Naive thymus-derived CD4-positive, alpha-beta T cell (primary cell): Measurements from ENCODE around the gene AMHR2. TPM values are rescaled to one million over a fixed set of nuclear protein-coding genes. Genes with fewer than 3 reads are reported as not detected.
A peak's percentile ranks its signal among the peaks of the same experiment; 100 is the strongest.

ENCODE experiments used
- ATAC-seq: fragments of 150-1000 bp; cut with Tn5 transposase; 2 replicates; pipeline ENCODE4 v1.10.0; 2021; ENCODE audit warnings: mild to moderate bottlenecking, moderate library complexity
- CTCF ChIA-PET: fragments of 350-600 bp; sonication (Branson Sonifier 250); formaldehyde crosslinking; loops from one replicate; lab custom pipeline; 2021; ENCODE audit warnings: antibody characterized with exemption; lab: Charles Lee
- POLR2A ChIA-PET: fragments of 350-600 bp; sonication (Branson Sonifier 250); formaldehyde crosslinking; loops from one replicate; lab custom pipeline; 2021; ENCODE audit warnings: antibody characterized with exemption, inconsistent platforms; lab: Charles Lee
- DNase-seq, 9 donors: peaks; one replicate each; pipeline versions ENCODE4 v3.0.0 to v3.0.0-alpha.2; 2020 to 2022; ENCODE audit warnings: mixed read lengths in 1 of 9
- H3K27ac ChIP-seq: one replicate; pipeline ENCODE4 v1.7.0; 2013; ENCODE audit warnings: mild to moderate bottlenecking, low read depth, low read length, moderate library complexity
- H3K27me3 ChIP-seq, 2 donors: one replicate each; pipeline ENCODE4 v1.7.0; 2013; ENCODE audit warnings: low read length in 2 of 2, mild to moderate bottlenecking in 2 of 2, moderate library complexity in 2 of 2; ENCODE audit not compliant: control insufficient read depth in 2 of 2, insufficient read depth in 2 of 2
- H3K36me3 ChIP-seq, 3 experiments: 1 replicate in 2 of 3; 2 replicates in 1 of 3; pipeline ENCODE4 v1.7.0; 2013; ENCODE audit warnings: low read length in 3 of 3, mild to moderate bottlenecking in 3 of 3, moderate library complexity in 1 of 3; ENCODE audit not compliant: insufficient read depth in 3 of 3, control insufficient read depth in 2 of 3
- H3K4me1 ChIP-seq, 2 donors: one replicate each; pipeline ENCODE4 v1.7.0; 2013; ENCODE audit warnings: low read length in 2 of 2, mild to moderate bottlenecking in 2 of 2, moderate library complexity in 1 of 2; ENCODE audit not compliant: control insufficient read depth in 2 of 2, insufficient read depth in 2 of 2
- H3K4me3 ChIP-seq: 2 replicates; pipeline ENCODE4 v1.7.0; 2013; ENCODE audit warnings: mild to moderate bottlenecking, low read length
- H3K9me3 ChIP-seq, 3 experiments: 1 replicate in 2 of 3; 2 replicates in 1 of 3; pipeline ENCODE4 v1.7.0; 2013; ENCODE audit warnings: low read length in 3 of 3; ENCODE audit not compliant: control insufficient read depth in 2 of 3
- H3K27ac Mint-ChIP-seq, 9 donors: one replicate each; pipeline ENCODE4 v1.8.0; 2020 to 2022; ENCODE audit warnings: mixed read lengths in 9 of 9, mild to moderate bottlenecking in 8 of 9, moderate library complexity in 5 of 9, inconsistent platforms in 2 of 9
- H3K27me3 Mint-ChIP-seq, 5 donors: one replicate each; pipeline ENCODE4 v1.8.0; 2021 to 2022; ENCODE audit warnings: mixed read lengths in 5 of 5, mild to moderate bottlenecking in 1 of 5
- H3K36me3 Mint-ChIP-seq, 5 donors: one replicate each; pipeline ENCODE4 v1.8.0; 2020 to 2022; ENCODE audit warnings: mixed read lengths in 5 of 5, mild to moderate bottlenecking in 3 of 5, inconsistent platforms in 1 of 5
- H3K4me1 Mint-ChIP-seq, 7 donors: one replicate each; pipeline ENCODE4 v1.8.0; 2020 to 2022; ENCODE audit warnings: mixed read lengths in 7 of 7, mild to moderate bottlenecking in 3 of 7, inconsistent platforms in 1 of 7
- H3K4me3 Mint-ChIP-seq, 10 donors: one replicate each; pipeline ENCODE4 v1.8.0; 2020 to 2022; ENCODE audit warnings: mild to moderate bottlenecking in 10 of 10, mixed read lengths in 10 of 10, moderate library complexity in 6 of 10, inconsistent platforms in 2 of 10
- H3K9me3 Mint-ChIP-seq, 11 donors: one replicate each; pipeline ENCODE4 v1.8.0; 2020 to 2022; ENCODE audit warnings: mixed read lengths in 11 of 11, mild to moderate bottlenecking in 4 of 11, inconsistent platforms in 1 of 11, moderate library complexity in 1 of 11
- intact Hi-C, 2 donors: fragments of 100-400 bp; cut with micrococcal nuclease; formaldehyde crosslinking; loops; one replicate each; pipeline ENCODE4 v1.15.1; 2023
- polyA plus RNA-seq, 2 donors: library from polyadenylated mRNA; unstranded; fragments of 300-500 nt; fragmentation: Illumina TruSeq; gene quantifications; one replicate each; pipeline ENCODE4 v1.2.3, GENCODE V29; 2021
- total RNA-seq, 6 experiments: library from RNA in 5 of 6; stranded (reverse) in 5 of 6; gene quantifications; 1 replicate in 5 of 6; 2 replicates in 1 of 6; pipeline ENCODE4 v1.2.3 and lab custom pipeline; 2021 to 2026

Gene AMHR2
- total and polyA plus RNA-seq, 7 experiments from 2014 or later: not detected

- intact Hi-C loops: loop anchor here (1.0 to 5.0 kb wide), 22 partner anchors 10 to 444 kb away; partner anchors contain the start of genes ATF7 (in 2 of the 2), CALCOCO1 (in 2 of the 2), CSAD (in 2 of the 2) and MYG1 (in 2 of the 2)
- H3K36me3 ChIP-seq: peaks cover 18 to 37% (median 27%) of the 10 kb centered on the region in 3 experiments
Measured at GRCh38 chr12:53451661-53452158, 28.1 kb downstream of the AMHR2 start, which contains the start of gene PCBP2. Gene PCBP2 (plus strand): TSS chr12:53452102. CDS start chr12:53454801, 2,699 bp downstream.

DNA sequence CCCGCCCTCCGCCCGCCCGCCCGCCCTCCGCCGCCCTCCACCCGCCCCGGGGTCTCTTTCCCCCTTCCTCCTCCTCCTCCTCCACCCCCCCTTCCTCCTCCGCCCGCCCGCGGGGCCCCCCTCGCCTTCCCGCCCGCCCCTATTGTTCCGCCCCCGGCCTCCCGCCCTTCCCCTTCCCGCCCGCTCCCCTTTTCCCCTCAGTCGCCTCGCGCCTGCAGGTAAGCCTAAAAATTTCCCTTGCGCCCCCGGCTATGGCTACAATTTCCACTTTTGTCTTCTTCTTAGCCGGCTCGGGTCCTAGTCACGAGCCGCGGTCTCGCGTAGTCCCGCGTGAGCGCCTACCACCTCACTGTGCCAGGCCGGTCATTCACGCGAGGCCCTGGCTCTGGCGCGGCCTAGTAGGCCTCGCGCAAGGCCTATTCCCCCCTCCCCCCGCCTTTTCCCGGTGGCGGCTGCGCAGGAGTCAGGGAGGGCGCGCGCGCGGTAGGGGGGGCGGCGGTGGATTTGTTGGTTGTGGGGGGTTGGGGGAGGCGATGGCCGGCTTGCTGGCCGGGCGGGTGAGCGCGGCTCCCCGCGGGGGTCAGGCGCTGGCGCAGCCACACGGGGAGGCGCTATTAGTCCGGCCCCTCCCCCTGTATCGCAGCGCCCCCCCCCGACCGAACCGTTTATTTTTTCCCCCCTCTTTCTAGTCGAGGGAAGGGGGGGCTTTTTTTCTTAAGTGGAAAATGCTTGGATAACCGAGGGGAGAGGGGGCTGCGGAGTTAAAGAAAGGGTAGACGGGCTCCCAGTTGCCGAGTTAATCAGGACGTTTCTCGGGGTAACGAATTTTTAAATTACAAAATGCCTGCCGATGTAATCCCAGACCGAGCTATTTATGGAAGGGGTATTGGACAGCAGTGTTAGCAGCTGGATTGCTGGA lies 28.8 kb downstream of the AMHR2 start:
- H3K4me3 Mint-ChIP-seq: peak overlapping the region; percentile 51 to 99 (median 98)
- Histone ChIP-seq H3K4me1 (peaks cover 20 to 26% of the 10 kb centered on the region in 2 donors), H3K4me3 (peak overlapping the region; percentile 69), H3K27ac (peak overlapping the region; percentile 96), H3K36me3 (peaks cover 21 to 42% (median 33%) of the 10 kb centered on the region in 3 experiments), H3K27me3 (no peaks in the 10 kb centered on the region), H3K9me3 (no peaks in the 10 kb centered on the region)
- H3K4me1 Mint-ChIP-seq: peaks cover 23 to 42% (median 37%) of the 10 kb centered on the region in 7 donors
- H3K9me3 Mint-ChIP-seq: peaks cover 0 to 2% (median 0%) of the 10 kb centered on the region in 11 donors
- peak; percentile 72 to 88 (median 82) for DNase-seq
- peak; percentile 65 for ATAC-seq
- H3K27ac Mint-ChIP-seq: peak overlapping the region; percentile 85 to 100 (median 99)
- no peaks in the 10 kb centered on the region for H3K27me3 Mint-ChIP-seq
- intact Hi-C loops: loop anchor here (1.0 to 5.0 kb wide), 10 partner anchors 40 to 445 kb away; partner anchors contain the start of genes ATF7 (in 1 of the 2), CALCOCO1 (in 1 of the 2), CSAD (in 1 of the 2) and EIF4B (in 1 of the 2)
- H3K36me3 Mint-ChIP-seq: peaks cover 0 to 30% (median 27%) of the 10 kb centered on the region in 5 donors
- POLR2A ChIA-PET: interaction anchor here (1.0 to 3.3 kb wide), 6 partner anchors 11 to 129 kb away, joined by 3 to 15 read pairs (median 6); partner anchors contain the start of genes PRR13 and TARBP2
- CTCF ChIA-PET: interaction anchor here (0.7 to 1.2 kb wide), 3 partner anchors 24 to 171 kb away, joined by 3 to 4 read pairs (median 4); partner anchors contain the start of gene TARBP2

More at GRCh38 chr12:53451661-53452158, 28.1 kb downstream of the AMHR2 start, which contains the start of gene PCBP2:
- Histone ChIP-seq H3K4me3 (peak within 1 kb of the TSS; percentile 69), H3K27ac (peak within 1 kb of the TSS; percentile 96), H3K4me1 (peaks cover 20 to 26% of the 10 kb centered on the region in 2 donors), H3K9me3 (no peaks in the 10 kb centered on the region), H3K27me3 (no peaks in the 10 kb centered on the region)
- peaks cover 23 to 42% (median 37%) of the 10 kb centered on the region in 7 donors for H3K4me1 Mint-ChIP-seq
- H3K36me3 Mint-ChIP-seq: peaks cover 0 to 30% (median 26%) of the 10 kb centered on the region in 5 donors
- peaks cover 0 to 2% (median 0%) of the 10 kb centered on the region in 11 donors for H3K9me3 Mint-ChIP-seq
- POLR2A ChIA-PET: interaction anchor here (0.7 to 2.9 kb wide), 4 partner anchors 10 to 156 kb away, joined by 3 to 12 read pairs (median 4); partner anchors contain the start of genes PFDN5, PRR13 and TARBP2
- no peaks in the 10 kb centered on the region for H3K27me3 Mint-ChIP-seq
- ATAC-seq: peak; percentile 94
- peak within 1 kb of the TSS; percentile 51 to 99 (median 98) for H3K4me3 Mint-ChIP-seq
- peak within 1 kb of the TSS; percentile 85 to 100 (median 99) for H3K27ac Mint-ChIP-seq
- CTCF ChIA-PET: interaction anchor here (0.7 to 1.4 kb wide), 5 partner anchors 10 to 57 kb away, joined by 3 to 9 read pairs (median 4); partner anchors contain the start of gene PRR13
- DNase-seq: peak; percentile 88 to 98 (median 97)

- CTCF ChIA-PET: interaction anchor here (0.6 to 1.4 kb wide), 4 partner anchors 21 to 55 kb away, joined by 3 to 4 read pairs (median 3); no protein-coding TSS in a partner anchor
- Histone ChIP-seq H3K4me1 (peaks cover 20 to 26% of the 10 kb centered on the region in 2 donors), H3K27me3 (no peaks in the 10 kb centered on the region), H3K36me3 (peaks cover 30 to 55% (median 43%) of the 10 kb centered on the region in 3 experiments), H3K27ac (peak overlapping the region; percentile 96), H3K9me3 (no peaks in the 10 kb centered on the region), H3K4me3 (peak overlapping the region; percentile 5)
- intact Hi-C loops: loop anchor here (2.0 to 5.0 kb wide), 5 partner anchors 39 to 447 kb away; partner anchors contain the start of genes CALCOCO1 (in 1 of the 2), CSAD (in 1 of the 2), EIF4B (in 1 of the 2) and ITGB7 (in 1 of the 2)
- peaks cover 25 to 44% (median 39%) of the 10 kb centered on the region in 7 donors for H3K4me1 Mint-ChIP-seq
- peak overlapping the region; percentile 51 to 100 (median 85) for H3K27ac Mint-ChIP-seq
- peaks cover 0 to 27% (median 23%) of the 10 kb centered on the region in 5 donors for H3K36me3 Mint-ChIP-seq
- no peak for DNase-seq
- no peak for ATAC-seq
- H3K27me3 Mint-ChIP-seq: no peaks in the 10 kb centered on the region
- POLR2A ChIA-PET: interaction anchor here (0.5 to 3.3 kb wide), 14 partner anchors 9 to 448 kb away, joined by 3 to 15 read pairs (median 4); partner anchors contain the start of genes EIF4B, MAP3K12, PRR13 and TARBP2
- H3K9me3 Mint-ChIP-seq: peaks cover 0 to 2% (median 0%) of the 10 kb centered on the region in 11 donors
- peak overlapping the region; percentile 51 to 99 (median 98) for H3K4me3 Mint-ChIP-seq
Measured at GRCh38 chr12:53453953-53454640, 30.4 kb downstream of the AMHR2 start.

- H3K27me3 ChIP-seq: no peaks in the 10 kb centered on the region
- DNase-seq: no peak
- peak overlapping the region; percentile 42 to 99 (median 81) for H3K4me3 Mint-ChIP-seq
- intact Hi-C loops: loop anchor here in 1 of 2 donors (5.0 kb wide), 4 partner anchors 247 to 447 kb away; partner anchors contain the start of genes CALCOCO1, CSAD, EIF4B and ITGB7
- H3K4me3 ChIP-seq: no peak overlapping the region
- H3K27me3 Mint-ChIP-seq: no peaks in the 10 kb centered on the region
- POLR2A ChIA-PET: interaction anchor here (1.0 to 3.3 kb wide), 11 partner anchors 9 to 220 kb away, joined by 3 to 15 read pairs (median 4); partner anchors contain the start of genes MAP3K12, PRR13 and TARBP2
- no peaks in the 10 kb centered on the region for H3K9me3 Mint-ChIP-seq
- no peaks in the 10 kb centered on the region for H3K9me3 ChIP-seq
- peak overlapping the region; percentile 96 for H3K27ac ChIP-seq
- peaks cover 0 to 30% (median 25%) of the 10 kb centered on the region in 5 donors for H3K36me3 Mint-ChIP-seq
- H3K4me1 Mint-ChIP-seq: peaks cover 25 to 47% (median 42%) of the 10 kb centered on the region in 7 donors
- peaks cover 33 to 61% (median 49%) of the 10 kb centered on the region in 3 experiments for H3K36me3 ChIP-seq
- CTCF ChIA-PET: interaction anchor here (0.6 to 1.4 kb wide), 4 partner anchors 40 to 198 kb away, joined by 3 to 6 read pairs (median 3); no protein-coding TSS in a partner anchor
- H3K27ac Mint-ChIP-seq: peak overlapping the region in 4 of 9 donors; percentile 51 to 76 (median 63)
- H3K4me1 ChIP-seq: peaks cover 20 to 26% of the 10 kb centered on the region in 2 donors
- ATAC-seq: no peak
Measured at GRCh38 chr12:53454707-53455106, 31.1 kb downstream of the AMHR2 start.

DNA sequence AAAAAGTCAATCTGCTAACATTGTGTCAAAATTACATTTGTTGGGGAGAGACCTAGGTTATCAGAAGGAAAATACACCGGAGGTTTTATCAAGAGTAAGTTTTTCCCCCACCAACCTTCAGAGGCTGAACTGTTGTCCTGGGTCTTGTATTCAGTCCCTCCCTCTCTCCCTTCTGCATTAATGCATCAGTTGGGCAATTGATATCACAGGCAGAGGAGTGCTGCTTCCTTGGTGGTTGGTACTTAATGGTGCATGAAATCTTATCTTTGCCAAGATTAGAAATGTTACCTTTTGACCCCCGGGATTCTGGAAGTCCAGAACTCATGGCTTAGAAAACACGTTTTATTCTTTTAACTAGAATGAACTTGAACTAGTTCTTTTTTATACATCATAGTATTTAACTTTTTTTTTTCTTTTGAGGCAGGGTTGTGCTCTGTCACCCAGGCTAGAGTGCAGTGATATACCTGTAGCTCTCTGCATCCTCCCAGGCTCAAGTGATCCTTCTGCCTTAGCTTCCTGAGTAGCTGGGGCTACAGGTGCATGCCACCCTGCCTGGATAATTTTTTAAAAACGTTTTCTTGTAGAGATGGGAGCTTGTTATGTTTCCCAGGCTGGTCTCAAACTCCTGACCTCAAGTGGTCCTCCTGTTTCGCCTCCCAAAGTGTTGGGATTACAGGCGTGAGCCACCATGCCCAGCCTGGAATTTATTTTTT lies 33.2 kb downstream of the AMHR2 start:
- ATAC-seq (no peak), DNase-seq (no peak)
- Mint-ChIP-seq H3K36me3 (peaks cover 10 to 49% (median 38%) of the 10 kb centered on the region in 5 donors), H3K27ac (no peak overlapping the region), H3K9me3 (no peaks in the 10 kb centered on the region), H3K4me1 (peaks cover 29 to 59% (median 51%) of the 10 kb centered on the region in 7 donors), H3K27me3 (no peaks in the 10 kb centered on the region), H3K4me3 (no peak overlapping the region)
- peaks cover 16 to 22% of the 10 kb centered on the region in 2 donors for H3K4me1 ChIP-seq
- ChIA-PET POLR2A (interaction anchor here (0.9 kb wide), 1 partner anchor 44 kb away, joined by 3 read pairs; the partner anchor contains the start of gene TARBP2), CTCF (no interaction called here)
- H3K4me3 ChIP-seq: no peak overlapping the region
- no peaks in the 10 kb centered on the region for H3K27me3 ChIP-seq
- H3K36me3 ChIP-seq: peaks cover 53 to 82% (median 70%) of the 10 kb centered on the region in 3 experiments
- H3K27ac ChIP-seq: no peak overlapping the region
- no peaks in the 10 kb centered on the region for H3K9me3 ChIP-seq
- intact Hi-C loops: loop anchor here in 1 of 2 donors (2.0 kb wide), 2 partner anchors 14 to 16 kb away; partner anchors contain the start of gene PRR13
